ENCODE measurements around the gene CHID1.

Gene CHID1

DNA sequence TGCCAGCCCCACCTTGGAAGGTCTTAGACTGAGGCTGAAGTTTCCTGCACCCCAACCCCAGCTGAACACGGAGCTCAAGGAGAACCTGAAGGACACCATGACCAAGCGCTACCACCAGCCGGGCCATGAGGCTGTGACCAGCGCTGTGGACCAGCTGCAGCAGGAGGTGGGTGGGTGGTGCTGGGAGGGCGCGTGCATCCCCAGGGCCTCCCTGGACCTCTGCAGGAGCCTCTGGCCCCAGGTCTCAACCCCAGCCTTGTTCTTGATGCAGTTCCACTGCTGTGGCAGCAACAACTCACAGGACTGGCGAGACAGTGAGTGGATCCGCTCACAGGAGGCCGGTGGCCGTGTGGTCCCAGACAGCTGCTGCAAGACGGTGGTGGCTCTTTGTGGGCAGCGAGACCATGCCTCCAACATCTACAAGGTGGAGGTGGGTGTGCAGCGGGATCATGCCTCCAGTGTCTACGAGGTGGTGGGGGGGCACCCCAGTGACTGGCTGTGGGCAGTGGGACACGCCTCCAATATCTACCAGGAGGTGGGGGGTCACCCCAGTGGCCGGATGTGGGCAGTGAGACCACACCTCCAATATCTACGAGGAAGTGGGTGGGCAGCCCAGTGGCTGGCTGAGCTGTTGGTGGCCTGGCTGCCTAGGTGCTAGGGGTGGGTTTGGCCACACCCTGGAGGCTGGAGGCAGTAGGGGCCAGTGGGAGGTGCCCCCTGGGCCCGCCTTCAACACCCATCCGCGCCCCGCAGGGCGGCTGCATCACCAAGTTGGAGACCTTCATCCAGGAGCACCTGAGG lies 73.2 kb downstream of the CHID1 start:
- no peaks in the 10 kb centered on the region for H3K9me3 ChIP-seq (ENCODE audit: control insufficient read depth, low read length)
- H3K27me3 ChIP-seq (ENCODE audit: control insufficient read depth in 1 of 2, insufficient read depth in 1 of 2, low read length in 2 of 2), result no peaks in the 10 kb centered on the region
- no peak overlapping the region for H3K23ac ChIP-seq (ENCODE audit: low read length in 2 of 2)
- no peak for DNase-seq
- no peak overlapping the region for H3K4me2 ChIP-seq (ENCODE audit: low read length, poor library complexity, severe bottlenecking)
- no peak overlapping the region for H2BK5ac ChIP-seq (ENCODE audit: low read depth, low read length, poor library complexity, severe bottlenecking)
- H3K4ac ChIP-seq (ENCODE audit: low read depth in 1 of 2, low read length in 2 of 2), result no peak overlapping the region
- H2BK120ac ChIP-seq (ENCODE audit: low read depth, low read length), result no peak overlapping the region
- H3K4me3 ChIP-seq (ENCODE audit: insufficient read depth in 1 of 2, low read depth in 1 of 2, low read length in 2 of 2), result no peak overlapping the region
- H3K4me1 ChIP-seq (ENCODE audit: control insufficient read depth, insufficient read depth, low read depth, low read length), result peaks cover 66% of the 10 kb centered on the region
- no peak overlapping the region for H3K18ac ChIP-seq (ENCODE audit: low read depth in 1 of 2, low read length in 2 of 2)
- H4K91ac ChIP-seq (ENCODE audit: low read length), result peak overlapping the region; percentile 19
- H2BK15ac ChIP-seq (ENCODE audit: low read depth, poor library complexity, severe bottlenecking), result no peak overlapping the region
- no peak overlapping the region for H2AK5ac ChIP-seq (ENCODE audit: low read length, severe bottlenecking)
- H4K8ac ChIP-seq (ENCODE audit: low read length), result no peak overlapping the region
- peak overlapping the region; percentile 2 for H3K27ac ChIP-seq (ENCODE audit: low read length, poor library complexity, severe bottlenecking)
- no peaks in the 10 kb centered on the region for H3K79me1 ChIP-seq (replicated peaks; ENCODE audit: low read length, poor library complexity, severe bottlenecking)
- H2BK12ac ChIP-seq (ENCODE audit: low read length in 2 of 2), result no peak overlapping the region
- peaks cover 52 to 57% of the 10 kb centered on the region in 2 experiments for H3K36me3 ChIP-seq (ENCODE audit: control insufficient read depth in 1 of 2, insufficient read depth in 2 of 2, low read depth in 1 of 2, low read length in 2 of 2)
- no peak overlapping the region for H3K9ac ChIP-seq (ENCODE audit: low read length)
- H2AFZ ChIP-seq (ENCODE audit: low read depth, low read length), result no peak overlapping the region
- H3K14ac ChIP-seq (ENCODE audit: low read length in 2 of 2), result no peak overlapping the region
- WGBS, result 95% methylated on average over 22 of the region's 22 CpGs

DNA sequence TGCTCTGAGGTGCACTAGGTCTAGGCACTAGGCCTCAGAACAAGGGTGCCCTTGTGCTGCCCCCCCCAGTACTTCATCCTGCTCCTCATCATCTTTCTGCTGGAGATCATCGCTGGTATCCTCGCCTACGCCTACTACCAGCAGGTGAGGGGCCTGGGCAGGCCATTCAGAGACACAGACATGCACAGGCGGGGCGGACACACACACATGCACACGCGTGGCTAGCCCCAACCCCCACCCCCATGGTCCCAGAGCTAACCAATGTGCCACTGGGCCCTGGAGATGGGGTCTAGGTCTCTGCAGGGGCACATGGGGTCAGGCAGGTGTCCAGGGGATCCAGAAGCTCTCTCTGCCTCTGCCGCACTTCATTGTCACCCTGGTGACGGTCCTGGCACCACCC lies 73.9 kb downstream of the CHID1 start:
- H2BK5ac ChIP-seq (ENCODE audit: low read depth, low read length, poor library complexity, severe bottlenecking), result no peak overlapping the region
- peaks cover 73% of the 10 kb centered on the region for H3K4me1 ChIP-seq (ENCODE audit: control insufficient read depth, insufficient read depth, low read depth, low read length)
- H3K27ac ChIP-seq (ENCODE audit: low read length, poor library complexity, severe bottlenecking), result peak overlapping the region; percentile 2
- H2BK120ac ChIP-seq (ENCODE audit: low read depth, low read length), result no peak overlapping the region
- no peak overlapping the region for H2AFZ ChIP-seq (ENCODE audit: low read depth, low read length)
- peaks cover 52 to 57% of the 10 kb centered on the region in 2 experiments for H3K36me3 ChIP-seq (ENCODE audit: control insufficient read depth in 1 of 2, insufficient read depth in 2 of 2, low read depth in 1 of 2, low read length in 2 of 2)
- no peak overlapping the region for H2BK12ac ChIP-seq (ENCODE audit: low read length in 2 of 2)
- no peak overlapping the region for H2AK5ac ChIP-seq (ENCODE audit: low read length, severe bottlenecking)
- H4K8ac ChIP-seq (ENCODE audit: low read length), result peak overlapping the region; percentile 72
- no peak overlapping the region for H3K4me2 ChIP-seq (ENCODE audit: low read length, poor library complexity, severe bottlenecking)
- H3K9me3 ChIP-seq (ENCODE audit: control insufficient read depth, low read length), result no peaks in the 10 kb centered on the region
- no peak overlapping the region for H3K4ac ChIP-seq (ENCODE audit: low read depth in 1 of 2, low read length in 2 of 2)
- no peak overlapping the region for H4K91ac ChIP-seq (ENCODE audit: low read length)
- no peak overlapping the region for H3K23ac ChIP-seq (ENCODE audit: low read length in 2 of 2)
- no peaks in the 10 kb centered on the region for H3K27me3 ChIP-seq (ENCODE audit: control insufficient read depth in 1 of 2, insufficient read depth in 1 of 2, low read length in 2 of 2)
- no peak overlapping the region for H3K14ac ChIP-seq (ENCODE audit: low read length in 2 of 2)
- H2BK15ac ChIP-seq (ENCODE audit: low read depth, poor library complexity, severe bottlenecking), result no peak overlapping the region
- DNase-seq, result no peak
- H3K18ac ChIP-seq (ENCODE audit: low read depth in 1 of 2, low read length in 2 of 2), result no peak overlapping the region
- H3K4me3 ChIP-seq (ENCODE audit: insufficient read depth in 1 of 2, low read depth in 1 of 2, low read length in 2 of 2), result no peak overlapping the region
- no peak overlapping the region for H3K9ac ChIP-seq (ENCODE audit: low read length)
- 94% methylated on average over 9 of the region's 9 CpGs for WGBS
- H3K79me1 ChIP-seq (replicated peaks; ENCODE audit: low read length, poor library complexity, severe bottlenecking), result no peaks in the 10 kb centered on the region

DNA sequence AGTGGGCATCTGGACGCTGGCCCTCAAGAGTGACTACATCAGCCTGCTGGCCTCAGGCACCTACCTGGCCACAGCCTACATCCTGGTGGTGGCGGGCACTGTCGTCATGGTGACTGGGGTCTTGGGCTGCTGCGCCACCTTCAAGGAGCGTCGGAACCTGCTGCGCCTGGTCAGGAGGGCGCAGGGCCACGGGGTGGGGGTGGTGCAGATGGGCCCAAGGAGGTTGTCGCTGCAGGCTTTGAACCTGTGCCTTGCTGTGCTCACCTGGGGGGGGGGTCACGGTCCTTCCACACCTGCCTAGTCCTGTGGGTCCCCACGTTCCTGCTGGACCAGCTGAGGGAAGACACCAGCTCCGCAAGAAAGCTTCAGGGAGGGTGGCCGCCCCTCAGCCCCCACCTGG lies 74.3 kb downstream of the CHID1 start:
- Histone ChIP-seq H2BK15ac (ENCODE audit: low read depth, poor library complexity, severe bottlenecking) (peak overlapping the region; percentile 15), H3K9ac (ENCODE audit: low read length) (no peak overlapping the region), H2AFZ (ENCODE audit: low read depth, low read length) (no peak overlapping the region), H3K4me3 (ENCODE audit: insufficient read depth in 1 of 2, low read depth in 1 of 2, low read length in 2 of 2) (no peak overlapping the region), H4K8ac (ENCODE audit: low read length) (peak overlapping the region; percentile 72), H2BK120ac (ENCODE audit: low read depth, low read length) (no peak overlapping the region), H3K23ac (ENCODE audit: low read length in 2 of 2) (peak overlapping the region in 1 of 2 experiments; percentile 46), H3K4ac (ENCODE audit: low read depth in 1 of 2, low read length in 2 of 2) (no peak overlapping the region), H3K4me1 (ENCODE audit: control insufficient read depth, insufficient read depth, low read depth, low read length) (peaks cover 75% of the 10 kb centered on the region), H2BK5ac (ENCODE audit: low read depth, low read length, poor library complexity, severe bottlenecking) (no peak overlapping the region), H3K9me3 (ENCODE audit: control insufficient read depth, low read length) (no peaks in the 10 kb centered on the region), H3K79me1 (replicated peaks; ENCODE audit: low read length, poor library complexity, severe bottlenecking) (no peaks in the 10 kb centered on the region), H4K91ac (ENCODE audit: low read length) (no peak overlapping the region), H3K36me3 (ENCODE audit: control insufficient read depth in 1 of 2, insufficient read depth in 2 of 2, low read depth in 1 of 2, low read length in 2 of 2) (peaks cover 51 to 56% of the 10 kb centered on the region in 2 experiments), H3K27ac (ENCODE audit: low read length, poor library complexity, severe bottlenecking) (no peak overlapping the region), H3K18ac (ENCODE audit: low read depth in 1 of 2, low read length in 2 of 2) (no peak overlapping the region), H3K27me3 (ENCODE audit: control insufficient read depth in 1 of 2, insufficient read depth in 1 of 2, low read length in 2 of 2) (no peaks in the 10 kb centered on the region), H2AK5ac (ENCODE audit: low read length, severe bottlenecking) (peak overlapping the region; percentile 55), H2BK12ac (ENCODE audit: low read length in 2 of 2) (no peak overlapping the region), H3K14ac (ENCODE audit: low read length in 2 of 2) (no peak overlapping the region), H3K4me2 (ENCODE audit: low read length, poor library complexity, severe bottlenecking) (no peak overlapping the region)
- 98% methylated on average over 14 of the region's 14 CpGs for WGBS
- DNase-seq, result no peak

- H3K36me3 ChIP-seq (ENCODE audit: control insufficient read depth in 1 of 2, insufficient read depth in 2 of 2, low read depth in 1 of 2, low read length in 2 of 2), result peaks cover 35 to 39% of the 10 kb centered on the region in 2 experiments
- peak overlapping the region in 1 of 2 experiments; percentile 16 for H3K23ac ChIP-seq (ENCODE audit: low read length in 2 of 2)
- H2BK120ac ChIP-seq (ENCODE audit: low read depth, low read length), result peak overlapping the region; percentile 39
- peak overlapping the region; percentile 67 to 81 for H3K18ac ChIP-seq (ENCODE audit: low read depth in 1 of 2, low read length in 2 of 2)
- H2BK12ac ChIP-seq (ENCODE audit: low read length in 2 of 2), result peak overlapping the region in 1 of 2 experiments; percentile 75
- H4K8ac ChIP-seq (ENCODE audit: low read length), result peak overlapping the region; percentile 71
- no peaks in the 10 kb centered on the region for H3K79me1 ChIP-seq (replicated peaks; ENCODE audit: low read length, poor library complexity, severe bottlenecking)
- H3K4me1 ChIP-seq (ENCODE audit: control insufficient read depth, insufficient read depth, low read depth, low read length), result peaks cover 75% of the 10 kb centered on the region
- H3K27ac ChIP-seq (ENCODE audit: low read length, poor library complexity, severe bottlenecking), result peak overlapping the region; percentile 98
- peak overlapping the region; percentile 89 for H2BK5ac ChIP-seq (ENCODE audit: low read depth, low read length, poor library complexity, severe bottlenecking)
- peak; percentile 78 for DNase-seq
- peak overlapping the region; percentile 80 for H4K91ac ChIP-seq (ENCODE audit: low read length)
- H3K4me2 ChIP-seq (ENCODE audit: low read length, poor library complexity, severe bottlenecking), result peak overlapping the region; percentile 85
- no peak overlapping the region for H2AFZ ChIP-seq (ENCODE audit: low read depth, low read length)
- H3K4ac ChIP-seq (ENCODE audit: low read depth in 1 of 2, low read length in 2 of 2), result peak overlapping the region; percentile 34 to 57
- peak overlapping the region; percentile 75 for H2BK15ac ChIP-seq (ENCODE audit: low read depth, poor library complexity, severe bottlenecking)
- H3K4me3 ChIP-seq (ENCODE audit: insufficient read depth in 1 of 2, low read depth in 1 of 2, low read length in 2 of 2), result peak overlapping the region; percentile 46 to 82
- 46% methylated on average over 31 of the region's 31 CpGs for WGBS
- H3K9ac ChIP-seq (ENCODE audit: low read length), result peak overlapping the region; percentile 93
- no peaks in the 10 kb centered on the region for H3K27me3 ChIP-seq (ENCODE audit: control insufficient read depth in 1 of 2, insufficient read depth in 1 of 2, low read length in 2 of 2)
- H3K9me3 ChIP-seq (ENCODE audit: control insufficient read depth, low read length), result no peaks in the 10 kb centered on the region
- H2AK5ac ChIP-seq (ENCODE audit: low read length, severe bottlenecking), result peak overlapping the region; percentile 85
- peak overlapping the region in 1 of 2 experiments; percentile 61 for H3K14ac ChIP-seq (ENCODE audit: low read length in 2 of 2)
Measured at GRCh38 chr11:834371-835316, 76.0 kb downstream of the CHID1 start.

Data from mesenchymal stem cell (in vitro differentiated cells and primary cell).